KOPT-K1 (cell line): ENCODE data around the gene CCDC3.

Source experiments
- H3K27ac ChIP-seq: fragments of 200-600 bp; sonication (generic); 2 replicates; pipeline ENCODE4 v1.5.1; 2016; ENCODE audit warnings: antibody characterized with exemption, mild to moderate bottlenecking, low read depth, low read length; ENCODE audit not compliant: poor library complexity, severe bottlenecking
- H3K36me3 ChIP-seq: fragments of 200-600 bp; sonication (generic); 2 replicates; pipeline ENCODE4 v1.5.1; 2017; ENCODE audit warnings: antibody characterized with exemption, mild to moderate bottlenecking, low read length, moderate library complexity; ENCODE audit not compliant: insufficient read depth
- H3K9me3 ChIP-seq: fragments of 200-600 bp; sonication (generic); 2 replicates; pipeline ENCODE4 v1.5.1; 2017; ENCODE audit warnings: antibody characterized with exemption, low read length, mild to moderate bottlenecking; ENCODE audit not compliant: insufficient read depth, poor library complexity, severe bottlenecking

The CCDC3 gene

DNA sequence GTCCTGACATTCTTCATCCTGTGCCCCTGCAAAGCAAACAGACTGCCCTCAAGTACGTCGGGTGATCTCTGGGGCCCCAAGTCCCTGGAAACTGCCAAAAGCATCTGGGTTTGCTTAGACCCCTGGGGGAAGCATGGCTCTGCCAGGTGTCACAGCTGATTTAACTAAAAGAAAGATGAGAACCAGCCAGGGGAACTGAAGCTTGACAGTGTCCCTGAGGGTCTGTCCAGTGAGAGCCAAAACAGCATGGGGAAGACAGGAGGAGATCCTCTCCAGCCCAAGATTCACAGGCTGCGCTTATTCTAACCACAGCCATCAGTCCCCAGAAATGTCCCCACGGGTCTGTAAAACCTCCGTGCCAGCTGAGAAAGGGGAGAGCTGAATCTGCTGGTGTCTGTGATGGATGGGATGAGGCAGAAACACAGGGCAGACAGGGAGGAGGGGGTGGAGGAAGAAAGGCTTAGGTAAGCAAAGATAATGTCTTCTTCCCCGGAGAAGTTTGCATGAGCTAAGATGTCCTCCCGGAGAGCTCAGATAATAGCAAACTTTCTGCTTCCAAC, 21.3 kb downstream of the CCDC3 start:
- Histone ChIP-seq H3K27ac (no peak overlapping the region), H3K36me3 (no peaks in the 10 kb centered on the region), H3K9me3 (peaks cover 9% of the 10 kb centered on the region)

DNA sequence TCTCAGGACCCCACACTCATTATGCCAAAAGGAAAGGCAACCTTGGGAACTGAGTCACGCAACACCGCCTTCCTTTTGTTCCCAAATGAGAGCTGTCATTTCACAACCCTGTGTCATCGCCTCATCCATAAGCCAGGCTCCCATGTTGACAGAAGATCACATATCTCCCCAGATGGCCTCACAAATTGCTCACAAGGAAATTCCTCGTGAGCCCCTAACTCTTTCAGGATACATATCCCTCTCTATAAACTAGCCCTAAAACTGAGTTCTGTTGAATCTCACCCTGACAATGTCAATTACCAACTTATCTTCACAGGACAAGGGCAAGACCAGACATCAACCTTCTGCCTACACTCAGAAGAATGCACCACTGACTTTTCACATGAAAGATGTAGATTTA, 22.6 kb downstream of the CCDC3 start:
- Histone ChIP-seq H3K9me3 (no peaks in the 10 kb centered on the region), H3K36me3 (no peaks in the 10 kb centered on the region), H3K27ac (no peak overlapping the region)

GRCh38 chr10:12975906-12976305, 25.6 kb downstream of the CCDC3 start:
- H3K9me3 ChIP-seq: no peaks in the 10 kb centered on the region
- H3K27ac ChIP-seq: no peak overlapping the region
- no peaks in the 10 kb centered on the region for H3K36me3 ChIP-seq

DNA sequence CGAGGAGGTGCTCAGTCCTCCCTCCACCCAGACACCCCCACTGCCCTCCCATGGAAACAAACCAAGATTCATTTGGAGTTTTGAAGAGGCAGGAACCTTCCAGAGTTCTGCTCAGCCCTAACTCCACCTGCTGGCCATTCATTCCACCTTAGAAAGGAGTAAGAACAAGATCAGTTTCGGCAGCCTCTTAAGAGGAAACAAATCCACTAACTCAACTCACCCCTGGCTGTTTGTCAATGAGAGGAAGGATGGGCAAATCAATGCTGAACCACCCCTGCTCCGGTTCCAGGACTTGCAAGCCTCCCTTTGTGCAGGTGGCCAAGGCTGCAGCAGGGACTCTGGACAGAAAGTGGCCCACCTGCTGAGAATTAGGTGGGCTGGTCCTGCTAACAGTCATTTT, 26.2 kb downstream of the CCDC3 start:
- Histone ChIP-seq H3K36me3 (no peaks in the 10 kb centered on the region), H3K27ac (no peak overlapping the region), H3K9me3 (no peaks in the 10 kb centered on the region)

DNA sequence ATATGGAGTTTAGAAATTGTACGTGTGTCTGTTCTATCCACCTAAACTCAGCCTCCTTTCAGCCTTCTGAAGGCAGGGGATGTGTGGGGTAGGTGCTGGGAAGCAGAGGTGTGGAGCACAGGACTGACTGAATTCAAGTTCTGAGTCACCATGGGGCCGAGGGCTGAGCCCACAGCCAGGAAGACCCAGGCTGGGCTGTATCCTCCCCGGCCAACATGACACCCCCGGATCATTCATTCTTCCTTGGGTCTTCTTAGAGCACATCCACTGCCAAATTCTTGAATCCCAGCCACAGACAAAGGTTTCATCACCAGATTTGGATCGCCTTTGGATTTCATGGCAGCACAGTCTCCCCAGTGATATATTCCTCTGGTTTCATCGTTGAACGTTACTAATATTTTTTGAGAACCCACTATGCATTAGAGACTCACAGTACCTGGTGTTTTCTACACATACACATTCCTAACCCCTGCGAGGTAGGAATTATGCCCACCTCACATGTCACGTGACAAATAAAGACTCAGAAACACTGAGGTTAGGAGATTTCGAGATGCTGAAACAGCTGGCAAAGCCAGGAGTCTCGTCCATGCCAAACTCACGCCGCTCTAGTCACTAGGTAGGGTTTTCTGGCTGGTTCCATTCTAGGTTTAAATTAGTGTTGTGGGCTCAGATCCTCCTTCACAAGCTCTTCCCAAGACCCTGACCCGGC, 26.9 kb downstream of the CCDC3 start:
- no peaks in the 10 kb centered on the region for H3K9me3 ChIP-seq
- H3K27ac ChIP-seq: no peak overlapping the region
- H3K36me3 ChIP-seq: no peaks in the 10 kb centered on the region

DNA sequence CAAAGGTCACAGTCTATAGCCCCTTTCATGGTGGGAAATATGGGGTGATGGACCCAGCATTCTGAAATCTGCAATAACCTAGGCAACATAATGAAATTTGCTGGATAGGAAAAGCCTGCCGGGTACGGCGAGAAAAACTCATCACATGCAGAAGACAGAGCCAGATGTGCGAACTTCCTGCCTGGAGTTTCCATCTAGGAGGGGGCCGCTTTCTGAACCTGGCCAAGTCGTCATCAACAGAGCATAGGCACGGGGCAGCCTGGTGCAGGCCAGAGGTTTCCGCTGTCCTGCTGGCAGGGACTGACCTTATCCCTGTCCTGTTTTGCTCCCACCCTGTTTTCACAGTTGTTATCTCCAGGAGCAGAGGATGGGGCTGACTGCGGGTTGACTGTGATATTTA, 27.4 kb downstream of the CCDC3 start:
- Histone ChIP-seq H3K9me3 (no peaks in the 10 kb centered on the region), H3K27ac (no peak overlapping the region), H3K36me3 (no peaks in the 10 kb centered on the region)

DNA sequence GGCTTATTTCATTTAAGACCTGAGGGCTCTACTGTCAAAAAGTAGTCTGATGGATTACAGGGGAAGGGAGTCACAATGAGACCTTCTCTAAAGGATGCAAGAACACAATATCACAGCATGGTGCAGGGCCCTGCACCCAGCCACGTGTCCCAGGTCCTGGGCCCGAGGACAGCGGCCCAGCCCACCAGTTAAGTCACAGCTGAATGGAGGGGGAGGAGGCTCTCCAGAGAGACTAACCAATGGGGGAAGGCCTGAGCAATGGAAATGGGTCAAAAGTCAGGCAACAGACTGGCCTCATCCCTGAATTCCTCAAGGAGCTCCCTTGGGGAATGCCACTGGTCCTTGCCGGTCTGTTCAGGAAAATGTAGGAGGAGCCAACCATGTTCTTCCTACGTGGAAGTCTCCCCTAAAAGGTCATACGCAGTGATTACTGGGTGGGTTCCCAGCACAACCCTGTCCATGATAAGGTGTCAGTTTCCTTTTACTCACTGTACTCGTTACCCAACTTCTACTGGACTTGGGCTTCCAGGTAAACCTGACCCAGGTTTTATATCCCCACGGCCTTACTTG, 28.3 kb downstream of the CCDC3 start:
- Histone ChIP-seq H3K27ac (no peak overlapping the region), H3K9me3 (peaks cover 2% of the 10 kb centered on the region), H3K36me3 (no peaks in the 10 kb centered on the region)

DNA sequence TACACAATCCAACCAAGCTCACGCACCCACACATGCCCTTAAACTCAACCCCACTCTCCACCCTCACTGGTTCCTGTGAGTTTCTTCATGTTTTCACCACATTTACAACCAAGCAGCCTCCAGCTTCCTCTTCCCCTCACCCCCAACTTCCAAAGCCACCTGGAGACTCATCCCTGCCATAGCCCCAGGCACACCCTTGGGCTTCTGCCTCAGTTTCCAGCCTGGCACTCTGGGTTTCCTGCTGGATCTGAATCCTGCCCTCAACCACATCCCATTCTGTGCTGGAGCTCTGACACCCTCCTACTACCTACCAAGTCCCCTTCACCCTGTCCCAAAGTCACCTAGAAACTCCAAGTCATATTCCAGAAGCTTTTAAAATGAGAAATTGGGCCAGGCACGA, 29.4 kb downstream of the CCDC3 start:
- H3K36me3 ChIP-seq: no peaks in the 10 kb centered on the region
- H3K27ac ChIP-seq: no peak overlapping the region
- H3K9me3 ChIP-seq: peaks cover 13% of the 10 kb centered on the region

DNA sequence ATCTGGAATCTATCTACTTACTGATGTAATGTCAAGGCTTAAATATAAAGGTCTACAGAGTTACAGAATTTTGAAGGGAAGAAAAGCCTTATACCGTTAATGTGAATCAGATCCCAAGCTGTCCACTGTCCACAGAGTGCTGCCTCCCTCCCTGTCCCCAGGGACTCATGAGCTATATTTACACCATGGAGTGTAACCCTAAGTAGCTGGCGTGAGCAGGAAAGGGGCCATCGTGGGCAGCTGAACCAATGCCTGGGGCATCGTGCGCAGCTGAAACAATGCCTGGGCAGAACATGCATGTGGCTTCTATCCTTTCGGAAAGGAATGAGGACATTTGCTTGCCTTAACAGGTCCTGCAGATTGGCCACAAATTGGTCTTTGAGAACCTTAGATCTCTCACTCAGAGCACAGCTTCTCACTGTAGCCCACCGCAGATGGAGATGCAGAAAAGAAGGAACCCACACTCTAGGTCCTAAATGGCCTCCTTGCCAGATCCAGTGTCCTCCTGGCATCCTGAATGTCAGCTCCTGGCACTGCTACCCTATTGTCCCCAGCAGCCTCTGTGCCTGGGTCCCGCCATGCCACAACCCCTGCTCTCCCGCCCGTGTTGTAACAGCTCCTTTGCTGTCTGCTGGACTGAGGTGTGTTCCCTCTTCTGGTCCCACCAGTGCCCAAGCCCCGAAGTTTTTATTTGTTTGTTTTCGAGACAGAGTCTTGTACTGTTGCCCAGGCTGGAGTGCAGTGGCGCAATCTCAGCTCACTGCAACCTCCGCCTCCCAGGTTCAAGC, 30.3 kb downstream of the CCDC3 start:
- Histone ChIP-seq H3K9me3 (peaks cover 22% of the 10 kb centered on the region), H3K27ac (no peak overlapping the region), H3K36me3 (no peaks in the 10 kb centered on the region)

DNA sequence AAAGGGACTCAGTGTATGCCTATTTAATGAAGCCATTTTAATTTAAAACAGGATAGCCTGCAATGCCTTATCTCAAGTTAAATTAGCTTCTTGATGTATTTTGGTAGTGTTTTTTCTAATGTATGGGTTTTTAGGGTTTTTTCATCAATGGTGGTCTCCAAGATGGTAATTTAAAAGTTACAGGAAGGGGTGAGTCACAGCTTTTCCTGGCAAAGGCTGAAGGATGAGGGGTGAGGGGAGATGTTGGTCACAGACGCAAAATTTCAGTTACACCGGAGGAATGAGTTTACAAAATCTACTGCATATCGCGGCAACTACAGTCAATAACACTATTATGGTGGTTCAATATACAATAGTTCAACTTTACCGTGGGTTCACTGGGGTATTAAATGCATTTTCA, 31.6 kb downstream of the CCDC3 start:
- H3K27ac ChIP-seq: no peak overlapping the region
- no peaks in the 10 kb centered on the region for H3K36me3 ChIP-seq
- H3K9me3 ChIP-seq: peaks cover 22% of the 10 kb centered on the region

DNA sequence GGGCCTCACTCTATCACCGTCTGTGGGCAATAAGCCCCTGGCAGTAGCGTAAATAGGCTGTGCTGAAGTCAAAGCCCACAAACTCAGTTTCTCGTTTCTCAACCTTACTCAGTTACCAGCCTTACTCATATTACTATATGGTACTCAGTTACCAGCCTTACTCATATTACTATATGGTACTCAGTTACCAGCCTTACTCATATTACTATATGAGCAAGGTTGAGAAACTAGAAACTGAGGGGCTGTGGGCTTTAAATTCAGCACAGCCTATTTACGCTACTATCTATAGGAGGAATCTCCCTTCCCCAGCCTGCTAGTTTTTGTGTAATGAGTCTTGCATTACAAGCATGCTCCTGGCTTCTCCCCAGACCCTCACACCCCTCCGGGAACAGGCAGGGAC, 35.4 kb downstream of the CCDC3 start:
- Histone ChIP-seq H3K27ac (no peak overlapping the region), H3K36me3 (no peaks in the 10 kb centered on the region), H3K9me3 (peaks cover 22% of the 10 kb centered on the region)

- no peak overlapping the region for H3K27ac ChIP-seq
- peaks cover 22% of the 10 kb centered on the region for H3K9me3 ChIP-seq
- no peaks in the 10 kb centered on the region for H3K36me3 ChIP-seq
These were observed 35.9 kb downstream of the CCDC3 start for GRCh38 chr10:12965571-12965970.

DNA sequence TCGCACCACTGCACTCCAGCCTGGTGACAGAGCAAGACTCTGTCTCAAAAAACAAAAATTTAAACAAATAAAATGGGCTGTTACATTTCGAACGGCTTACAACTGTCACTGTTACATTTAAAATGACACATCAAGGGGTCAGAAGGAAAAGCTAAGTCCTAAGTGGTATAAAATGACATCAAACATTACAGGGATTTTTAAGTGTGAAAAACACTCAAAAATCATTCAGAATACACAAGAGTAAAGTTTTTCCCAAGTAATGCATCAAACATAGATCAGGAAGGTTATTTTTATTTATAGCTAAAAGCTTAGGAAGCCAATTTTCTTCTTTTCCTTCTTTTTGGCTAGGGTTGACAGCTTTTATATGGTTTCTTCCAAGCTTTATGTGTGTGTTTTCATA, 39.0 kb downstream of the CCDC3 start:
- H3K36me3 ChIP-seq: no peaks in the 10 kb centered on the region
- H3K9me3 ChIP-seq: peaks cover 16% of the 10 kb centered on the region
- no peak overlapping the region for H3K27ac ChIP-seq

GRCh38 chr10:12961416-12962205, 39.9 kb downstream of the CCDC3 start:
- no peaks in the 10 kb centered on the region for H3K36me3 ChIP-seq
- no peak overlapping the region for H3K27ac ChIP-seq
- peaks cover 11% of the 10 kb centered on the region for H3K9me3 ChIP-seq

- no peak overlapping the region for H3K27ac ChIP-seq
- H3K9me3 ChIP-seq: peaks cover 7% of the 10 kb centered on the region
- no peaks in the 10 kb centered on the region for H3K36me3 ChIP-seq
These were observed 40.6 kb downstream of the CCDC3 start for GRCh38 chr10:12960941-12961340.
